ENCODE results near the gene CPED1.
A peak's percentile ranks its signal among the peaks of the same experiment; 100 is the strongest.
"Not testable (repeated sequence)": the region's sequence is repeated elsewhere in the genome, so short reads cannot be mapped to it uniquely, and the experiment has no call there.

The CPED1 gene

GRCh38 chr7:121157885-121158590 is 169.5 kb downstream of the CPED1 start:
- no peak for DNase-seq

GRCh38 chr7:121158665-121159064 is 170.2 kb downstream of the CPED1 start:
- no peak for DNase-seq

- no peak for DNase-seq
Measured at GRCh38 chr7:121159553-121159952, 171.0 kb downstream of the CPED1 start.

- DNase-seq = peak; percentile 87
Measured at GRCh38 chr7:121160150-121161008, 171.9 kb downstream of the CPED1 start.

- DNase-seq = no peak
Measured at GRCh38 chr7:121163699-121164098, 175.2 kb downstream of the CPED1 start.

- DNase-seq = no peak
Measured at GRCh38 chr7:121164247-121164646, 175.7 kb downstream of the CPED1 start.

- no peak for DNase-seq
Measured at GRCh38 chr7:121166916-121167315, 178.4 kb downstream of the CPED1 start.

- DNase-seq = peak; percentile 32
Measured at GRCh38 chr7:121167971-121168370, 179.5 kb downstream of the CPED1 start.

GRCh38 chr7:121169469-121169868 is 181.0 kb downstream of the CPED1 start:
- DNase-seq = no peak

GRCh38 chr7:121172484-121172883 is 184.0 kb downstream of the CPED1 start:
- DNase-seq = no peak

GRCh38 chr7:121175826-121176225 is 187.3 kb downstream of the CPED1 start:
- DNase-seq = no peak

GRCh38 chr7:121178452-121178851 is 189.9 kb downstream of the CPED1 start:
- DNase-seq = no peak

- DNase-seq = peak; percentile 35
Measured at GRCh38 chr7:121178869-121179497, 190.5 kb downstream of the CPED1 start.

- DNase-seq = no peak
Measured at GRCh38 chr7:121180436-121181063, 192.0 kb downstream of the CPED1 start.

- no peak for DNase-seq
Measured at GRCh38 chr7:121181357-121181756, 192.8 kb downstream of the CPED1 start.

- no peak for DNase-seq
Measured at GRCh38 chr7:121182281-121182680, 193.8 kb downstream of the CPED1 start.

- no peak for DNase-seq
Measured at GRCh38 chr7:121182902-121183301, 194.4 kb downstream of the CPED1 start.

GRCh38 chr7:121183883-121184282 is 195.4 kb downstream of the CPED1 start:
- not testable (repeated sequence) for DNase-seq

- DNase-seq = peak; percentile 19
Measured at GRCh38 chr7:121186746-121187145, 198.2 kb downstream of the CPED1 start.

- DNase-seq = no peak
Measured at GRCh38 chr7:121187222-121187621, 198.7 kb downstream of the CPED1 start.

- peak; percentile 70 for DNase-seq
Measured at GRCh38 chr7:121187676-121188075, 199.2 kb downstream of the CPED1 start.

GRCh38 chr7:121192834-121193233 is 204.3 kb downstream of the CPED1 start:
- no peak for DNase-seq

- DNase-seq = no peak
Measured at GRCh38 chr7:121195010-121195409, 206.5 kb downstream of the CPED1 start.
